Bronchial epithelial cell (primary cell): ENCODE measurements around the gene NCOA6. TPM values are rescaled to one million over a fixed set of nuclear protein-coding genes. Genes with fewer than 3 reads are reported as not detected.

Experiments used
- DNase-seq: peaks from one replicate; pipeline ENCODE4 v3.0.0-alpha.2; 2010; ENCODE audit warnings: low read depth
- FAIRE-seq: peaks from 2 replicates; lab custom pipeline; 2011; peaks lifted over from hg19 to GRCh38; lab: Jason Lieb, UNC
- H3K27me3 ChIP-seq: 2 replicates; pipeline ENCODE4 v1.5.1; 2011; ENCODE audit warnings: low read length; ENCODE audit not compliant: control insufficient read depth, insufficient read depth
- H3K36me3 ChIP-seq: 2 replicates; pipeline ENCODE4 v1.5.1; 2011; ENCODE audit warnings: low read length; ENCODE audit not compliant: control insufficient read depth, insufficient read depth
- H3K4me3 ChIP-seq: 2 replicates; pipeline ENCODE4 v1.5.1; 2011; ENCODE audit warnings: mild to moderate bottlenecking, low read depth, low read length, control low read depth
- CTCF ChIP-seq: IDR thresholded peaks from 2 replicates; pipeline ENCODE4 v1.5.1; 2011; ENCODE audit warnings: mild to moderate bottlenecking, moderate library complexity, low read length, control low read depth, inconsistent platforms; ENCODE audit not compliant: insufficient read depth, severe bottlenecking
- total RNA-seq: library from RNA; depleted of rRNA; stranded (reverse); fragments of >200 nt; gene quantifications from 2 replicates; pipeline ENCODE4 v1.2.1, GENCODE V29; 2014

NCOA6 gene
- total RNA-seq, 1 donor from 2014 or later, result 5.5 TPM

- peaks cover 2% of the 10 kb centered on the region for H3K27me3 ChIP-seq
- no peak for TF ChIP-seq CTCF
- no peaks in the 10 kb centered on the region for H3K36me3 ChIP-seq
- H3K4me3 ChIP-seq, result no peak overlapping the region
- peak; percentile 14 for DNase-seq
- FAIRE-seq, result no peak
These were observed 46.0 kb upstream of the NCOA6 start for GRCh38 chr20:34871320-34871926.

DNA sequence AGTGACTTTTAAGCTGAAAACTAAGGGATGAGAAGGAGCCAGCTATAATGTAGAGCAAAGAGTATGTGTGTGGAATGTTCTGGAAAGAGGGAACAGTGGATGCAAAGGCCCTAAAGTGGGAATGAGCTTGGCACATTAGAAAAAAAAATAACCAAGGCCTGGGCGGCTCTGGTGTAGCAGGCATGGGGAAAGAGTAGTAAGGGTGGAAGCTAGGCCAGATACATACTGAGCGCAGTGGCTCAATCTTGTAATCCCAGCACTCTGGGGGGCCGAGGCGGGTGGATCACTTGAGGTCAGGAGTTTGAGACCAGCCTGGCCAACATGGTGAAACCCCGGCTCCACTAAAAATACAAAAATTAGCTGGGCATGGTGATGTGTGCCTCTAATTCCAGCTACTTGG, 38.8 kb upstream of the NCOA6 start:
- no peak for FAIRE-seq
- Histone ChIP-seq H3K27me3 (no peaks in the 10 kb centered on the region), H3K36me3 (no peaks in the 10 kb centered on the region), H3K4me3 (no peak overlapping the region)
- no peak for DNase-seq
- TF ChIP-seq CTCF, result no peak

GRCh38 chr20:34863421-34863965, 38.0 kb upstream of the NCOA6 start:
- DNase-seq (no peak), FAIRE-seq (no peak)
- no peaks in the 10 kb centered on the region for H3K27me3 ChIP-seq
- no peaks in the 10 kb centered on the region for H3K36me3 ChIP-seq
- TF ChIP-seq CTCF, result no peak
- H3K4me3 ChIP-seq, result no peak overlapping the region

DNA sequence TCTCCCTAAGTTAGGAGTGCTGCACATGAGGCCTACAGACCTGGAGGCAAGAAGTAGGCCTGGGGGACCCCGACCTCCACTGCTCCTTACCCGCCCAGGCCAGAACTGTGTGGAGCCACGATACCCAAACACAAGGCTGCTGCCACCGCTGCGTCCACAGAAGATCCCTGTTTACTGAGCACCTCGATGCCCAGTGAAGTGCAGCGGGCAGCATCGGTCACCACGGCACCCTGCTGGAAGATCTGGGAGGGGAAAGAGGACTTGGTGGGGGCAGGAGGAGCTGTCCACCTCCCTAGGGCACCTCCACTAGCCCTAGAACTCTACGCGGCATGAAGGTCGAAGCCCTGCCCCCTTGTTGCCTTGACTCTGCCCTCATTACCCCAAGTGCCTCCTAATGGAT, 37.3 kb upstream of the NCOA6 start:
- no peak for FAIRE-seq
- TF ChIP-seq CTCF, result no peak
- Histone ChIP-seq H3K27me3 (no peaks in the 10 kb centered on the region), H3K4me3 (no peak overlapping the region), H3K36me3 (no peaks in the 10 kb centered on the region)
- DNase-seq, result no peak

GRCh38 chr20:34861386-34862084, 36.1 kb upstream of the NCOA6 start:
- TF ChIP-seq CTCF, result no peak
- H3K4me3 ChIP-seq, result no peak overlapping the region
- no peaks in the 10 kb centered on the region for H3K36me3 ChIP-seq
- H3K27me3 ChIP-seq, result no peaks in the 10 kb centered on the region
- FAIRE-seq (no peak), DNase-seq (no peak)
